CD4-positive, alpha-beta T cell treated with Interferon alpha-2 for 1 hour (primary cell): ENCODE data around the gene ORC3.
"Not testable (repeated sequence)": the region's sequence is repeated elsewhere in the genome, so short reads cannot be mapped to it uniquely, and the experiment has no call there.

Experiments used
- DNase-seq, 2 donors: peaks; one replicate each; pipeline ENCODE4 v3.0.0-alpha.2; 2020 to 2022

Gene ORC3

GRCh38 chr6:87700397-87701343, 110.7 kb downstream of the ORC3 start:
- peak; percentile 41 to 60 for DNase-seq

- DNase-seq: no peak
These were observed 111.4 kb downstream of the ORC3 start for GRCh38 chr6:87701344-87701675.

GRCh38 chr6:87701676-87702588, 112.0 kb downstream of the ORC3 start, which contains the start of gene AKIRIN2:
Gene AKIRIN2, minus strand, starts transcription at chr6:87702233. Its CDS starts 549 bp downstream, at chr6:87701684.
- DNase-seq: peak; percentile 98

- DNase-seq: no peak
These were observed 112.6 kb downstream of the ORC3 start for GRCh38 chr6:87702589-87702945.

- not testable (repeated sequence) for DNase-seq
These were observed 113.1 kb downstream of the ORC3 start for GRCh38 chr6:87703039-87703438.

GRCh38 chr6:87705070-87705691, 115.2 kb downstream of the ORC3 start:
- no peak for DNase-seq

- no peak for DNase-seq
These were observed 116.4 kb downstream of the ORC3 start for GRCh38 chr6:87706187-87706966.

GRCh38 chr6:87708581-87709427, 118.9 kb downstream of the ORC3 start:
- not testable (repeated sequence) for DNase-seq

GRCh38 chr6:87710090-87710489, 120.2 kb downstream of the ORC3 start:
- DNase-seq: no peak

GRCh38 chr6:87712713-87713112, 122.8 kb downstream of the ORC3 start:
- DNase-seq: not testable (repeated sequence)

- no peak for DNase-seq
These were observed 124.3 kb downstream of the ORC3 start for GRCh38 chr6:87714093-87714842.
